HG03139 (cell line): ENCODE data around the gene ETV7.
"Not testable (repeated sequence)": the region's sequence is repeated elsewhere in the genome, so short reads cannot be mapped to it uniquely, and the experiment has no call there.

Experiments
- ATAC-seq: cut with Tn5 transposase; IDR thresholded peaks from one replicate; pipeline ENCODE4 v1.9.1; 2021; ENCODE audit not compliant: unreplicated experiment

Gene ETV7

DNA sequence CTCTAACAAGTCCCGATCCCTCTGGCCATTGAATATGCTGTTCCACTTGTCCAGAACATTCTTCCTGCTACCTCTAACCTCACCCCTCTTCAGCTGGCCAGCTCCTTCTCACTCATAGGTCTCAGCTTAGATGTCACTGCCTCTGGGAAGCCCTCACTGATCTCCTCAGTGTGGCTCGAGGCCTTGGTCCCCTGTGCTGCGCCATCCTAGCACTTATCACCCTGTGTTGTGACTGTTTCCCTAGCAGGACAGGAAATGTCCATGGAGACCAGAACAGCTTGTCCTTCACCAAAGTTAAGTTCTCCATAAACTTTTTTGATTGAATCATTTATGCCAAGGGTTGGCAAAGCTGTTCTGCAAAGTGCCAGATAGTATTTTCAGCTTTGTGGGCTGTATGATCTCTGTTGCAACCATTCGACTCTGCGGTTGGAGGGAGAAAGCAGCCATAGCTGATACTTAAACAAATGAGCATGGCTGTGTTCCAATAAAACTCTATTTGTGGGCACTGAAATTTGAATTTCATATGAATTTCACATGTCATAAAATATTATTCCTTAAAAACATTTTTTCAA is 44.3 kb downstream of the ETV7 start:
- no peak for ATAC-seq

DNA sequence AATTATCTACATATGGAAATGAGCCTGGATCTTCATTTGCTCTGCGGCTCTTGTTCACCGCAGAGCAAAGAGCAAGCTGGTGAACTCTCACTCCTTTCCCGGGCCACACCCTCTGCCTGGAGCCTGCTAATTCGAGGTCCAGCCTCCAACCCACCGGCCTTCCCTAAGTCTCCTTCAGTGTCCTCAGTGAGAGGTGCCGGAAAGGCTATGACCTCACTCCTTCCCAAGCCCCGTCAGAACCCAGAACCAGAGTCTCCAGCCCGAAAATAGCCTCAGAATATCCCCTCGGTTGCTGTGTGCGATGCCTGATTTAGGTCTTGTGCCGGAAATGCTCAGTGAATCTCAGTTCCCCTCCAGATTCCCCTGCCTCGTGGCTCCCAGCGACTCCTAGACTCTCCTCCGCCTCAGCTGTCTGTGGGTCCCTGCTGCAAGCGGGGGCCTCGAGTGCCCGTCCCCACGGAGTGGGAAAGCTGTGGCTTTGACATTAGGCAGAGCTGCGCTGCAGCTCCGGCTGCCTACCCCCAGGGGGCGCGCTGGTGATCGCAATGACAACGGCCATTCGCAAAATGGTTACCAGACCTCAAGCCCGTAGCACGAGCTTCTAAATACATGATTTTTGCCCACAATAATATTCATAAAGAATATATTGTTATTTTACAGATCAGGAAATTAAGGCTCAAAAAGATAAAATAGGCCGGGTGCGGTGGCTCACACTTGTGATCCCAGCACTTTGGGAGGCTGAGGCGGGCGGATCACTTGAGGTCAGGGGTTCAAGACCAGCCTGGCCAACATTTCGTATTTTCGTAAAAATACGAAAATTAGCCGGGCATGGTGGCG is 46.6 kb downstream of the ETV7 start:
- no peak for ATAC-seq

DNA sequence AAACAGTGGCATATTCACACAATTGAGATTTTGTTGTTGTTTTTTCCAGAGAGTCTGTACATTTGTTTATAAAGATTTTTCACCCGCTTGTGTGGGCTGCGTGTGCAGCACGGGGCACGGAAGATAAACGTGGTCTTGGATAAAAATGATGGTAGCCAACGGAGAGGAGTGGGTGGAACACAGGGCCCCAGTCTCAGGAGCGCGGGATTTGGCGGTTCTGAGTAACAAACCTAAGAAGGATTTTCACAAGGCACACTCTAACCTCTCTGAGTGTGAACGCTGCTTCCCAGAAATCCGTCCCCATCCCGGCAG is 47.2 kb downstream of the ETV7 start:
- ATAC-seq: no peak

DNA sequence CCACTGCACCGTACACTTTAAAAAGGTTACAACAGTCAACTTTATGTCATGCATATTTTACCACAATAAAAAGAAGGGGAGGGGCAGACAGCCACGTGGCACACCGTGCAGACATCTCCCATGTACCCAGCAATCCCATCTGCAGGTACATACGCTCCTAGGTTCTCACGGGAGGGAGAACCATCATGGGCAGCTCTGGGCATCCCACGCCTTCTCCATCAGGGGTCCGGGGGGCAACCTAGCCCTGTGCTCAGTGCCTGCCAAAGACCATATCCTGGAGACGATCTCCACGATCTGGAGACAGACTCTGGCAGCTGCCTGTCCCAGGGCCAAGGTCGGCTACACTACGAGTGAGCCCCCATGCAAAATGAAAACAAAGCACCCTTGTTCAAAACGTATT is 48.3 kb downstream of the ETV7 start:
- no peak for ATAC-seq

DNA sequence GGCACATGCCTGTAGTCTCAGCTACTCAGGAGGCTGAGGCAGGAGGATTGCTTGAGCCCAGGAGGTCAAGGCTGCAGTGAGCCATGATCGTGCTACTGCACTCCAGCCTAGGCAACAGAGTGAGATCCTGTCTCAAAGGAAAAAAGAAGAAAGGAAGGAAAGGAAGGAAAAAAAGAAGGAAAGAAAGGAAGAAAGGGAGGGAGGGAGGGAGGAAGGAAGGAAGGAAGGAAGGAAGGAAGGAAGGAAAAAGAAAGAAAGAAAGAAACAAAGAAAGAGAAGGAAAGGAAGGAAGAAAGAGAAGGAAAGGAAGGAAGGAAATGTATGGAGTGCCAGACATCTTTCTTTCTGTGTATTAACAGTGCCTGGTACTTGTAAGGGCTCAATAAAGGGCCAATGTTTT is 49.2 kb downstream of the ETV7 start:
- not testable (repeated sequence) for ATAC-seq

DNA sequence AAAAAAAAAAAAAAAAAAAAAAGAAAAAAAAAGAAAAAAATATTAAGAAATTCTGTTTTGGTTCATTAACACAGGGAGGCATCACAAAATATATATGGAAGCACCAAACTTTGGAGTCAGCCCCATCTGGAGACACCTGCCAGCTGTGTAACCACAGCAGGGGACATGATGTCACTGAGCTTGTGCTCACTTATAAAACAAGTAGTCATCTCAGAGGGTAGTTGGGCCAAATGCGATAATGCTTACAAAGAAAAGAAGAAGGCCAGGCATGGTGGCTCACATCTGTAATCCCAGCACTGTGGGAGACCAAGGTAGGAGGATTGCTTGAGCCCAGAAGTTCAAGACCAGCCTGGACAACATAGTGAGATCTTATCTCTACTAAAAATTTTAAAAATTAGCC is 49.7 kb downstream of the ETV7 start:
- no peak for ATAC-seq

DNA sequence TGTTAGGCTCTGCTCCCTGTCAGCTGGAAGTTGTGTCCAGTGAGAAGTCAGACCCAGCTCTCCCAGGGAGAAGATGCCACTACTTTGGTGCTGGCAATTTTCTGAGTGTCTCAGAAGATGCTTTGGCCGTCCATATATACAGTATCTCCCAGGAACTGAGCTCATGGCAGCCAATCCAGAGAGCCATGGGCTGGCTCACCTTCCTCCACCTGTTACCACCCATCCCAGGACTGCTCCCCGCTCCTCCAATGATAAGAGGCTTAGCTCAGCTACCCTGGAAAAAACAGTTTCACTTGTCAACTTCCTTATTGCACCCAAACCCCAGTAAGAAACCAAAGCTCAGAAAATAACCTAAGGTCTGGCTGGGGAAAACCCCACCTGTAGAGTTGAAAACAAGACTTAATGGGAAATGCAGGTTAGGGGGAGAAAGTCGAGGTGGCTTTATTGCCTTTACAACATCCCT is 50.7 kb downstream of the ETV7 start, which contains the start of gene BNIP5:
TSS of gene BNIP5 (minus strand) at position 110 of the 463 bp plus-strand sequence. CDS start 6,198 bp downstream, outside the sequence.
- no peak for ATAC-seq

DNA sequence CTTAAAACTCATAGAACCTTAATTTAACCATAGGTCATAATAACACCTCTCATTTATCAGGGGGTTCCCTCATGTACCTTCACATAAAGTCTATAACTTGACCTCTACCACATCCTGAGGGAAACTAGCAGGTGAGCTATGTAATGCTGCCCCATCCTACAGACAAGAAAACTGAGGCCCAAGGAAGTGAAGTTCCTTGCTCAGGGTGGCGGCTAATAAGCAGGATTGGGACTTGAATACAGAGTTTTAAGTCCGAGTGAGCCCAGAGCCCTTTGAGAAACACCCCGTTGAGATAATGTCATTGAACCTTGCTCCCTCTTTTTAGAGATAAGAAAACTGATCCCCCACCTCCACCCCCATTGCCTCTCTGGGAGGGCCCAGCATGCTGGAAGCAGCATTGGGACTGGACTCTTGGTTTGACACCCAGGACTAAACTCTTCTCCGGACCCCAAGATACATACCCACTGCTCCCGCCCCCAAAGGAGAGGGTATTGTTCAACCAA is 51.2 kb downstream of the ETV7 start:
- ATAC-seq: no peak

DNA sequence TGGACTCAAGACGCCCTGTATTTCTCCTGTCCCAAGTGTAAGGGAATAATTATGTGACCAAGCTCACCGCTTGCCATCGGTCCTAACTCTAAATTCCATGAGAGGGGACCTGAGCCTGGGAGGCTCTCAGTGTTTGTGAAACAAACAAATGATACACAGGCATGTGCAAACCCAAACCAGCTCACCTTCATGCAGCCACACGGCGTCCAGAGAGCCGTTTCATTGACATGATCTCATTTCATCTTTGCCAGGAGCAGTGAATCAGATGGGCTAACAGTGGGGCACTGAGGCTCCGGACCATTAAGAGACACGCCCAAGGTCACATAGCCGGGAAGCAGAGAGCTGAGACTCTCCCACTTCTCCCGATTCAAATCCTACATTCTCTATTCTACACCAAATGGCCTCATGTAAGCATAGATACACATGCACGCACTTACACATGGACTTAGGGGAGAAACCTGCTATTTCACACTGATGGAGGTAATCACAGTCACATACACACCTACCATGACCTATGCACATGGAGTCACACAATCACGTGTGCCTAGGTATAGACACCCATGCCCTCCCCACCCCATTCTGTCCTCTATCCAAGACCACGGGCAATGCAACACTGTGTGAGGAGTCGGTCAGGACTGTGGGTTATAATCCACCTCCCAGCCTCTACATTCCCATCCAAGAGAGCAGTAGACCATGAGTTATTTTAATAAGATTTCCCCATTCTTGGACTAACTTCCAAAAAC is 51.8 kb downstream of the ETV7 start:
- no peak for ATAC-seq

DNA sequence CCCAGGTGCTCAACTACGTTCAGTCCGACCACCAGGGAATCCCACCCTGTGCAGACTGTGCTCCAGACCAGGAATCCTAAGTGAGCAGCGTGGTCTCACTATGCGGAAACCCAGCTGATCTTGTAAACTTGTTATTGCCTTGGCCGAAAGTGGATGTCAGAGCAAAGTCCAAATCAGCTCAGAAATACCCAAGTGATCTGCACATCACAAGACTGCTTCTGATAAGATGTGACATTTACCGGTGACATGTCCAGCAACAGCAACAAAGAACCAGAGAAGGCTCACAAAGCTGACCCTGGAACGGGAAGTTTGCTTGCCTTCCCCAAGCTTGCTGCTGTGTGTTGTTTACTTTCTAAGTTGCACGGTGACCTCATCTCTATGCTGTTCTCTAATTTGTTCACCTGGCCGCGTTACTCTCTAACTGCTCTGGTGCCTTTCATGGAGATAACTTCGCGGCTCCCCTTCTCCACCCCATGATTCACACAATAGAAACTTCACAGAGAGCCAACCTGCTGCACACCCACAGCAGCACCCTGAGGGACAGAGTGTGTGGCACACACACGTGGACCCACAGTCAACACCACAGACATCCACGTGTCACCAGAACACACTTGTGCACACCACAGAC is 52.5 kb downstream of the ETV7 start:
- no peak for ATAC-seq

DNA sequence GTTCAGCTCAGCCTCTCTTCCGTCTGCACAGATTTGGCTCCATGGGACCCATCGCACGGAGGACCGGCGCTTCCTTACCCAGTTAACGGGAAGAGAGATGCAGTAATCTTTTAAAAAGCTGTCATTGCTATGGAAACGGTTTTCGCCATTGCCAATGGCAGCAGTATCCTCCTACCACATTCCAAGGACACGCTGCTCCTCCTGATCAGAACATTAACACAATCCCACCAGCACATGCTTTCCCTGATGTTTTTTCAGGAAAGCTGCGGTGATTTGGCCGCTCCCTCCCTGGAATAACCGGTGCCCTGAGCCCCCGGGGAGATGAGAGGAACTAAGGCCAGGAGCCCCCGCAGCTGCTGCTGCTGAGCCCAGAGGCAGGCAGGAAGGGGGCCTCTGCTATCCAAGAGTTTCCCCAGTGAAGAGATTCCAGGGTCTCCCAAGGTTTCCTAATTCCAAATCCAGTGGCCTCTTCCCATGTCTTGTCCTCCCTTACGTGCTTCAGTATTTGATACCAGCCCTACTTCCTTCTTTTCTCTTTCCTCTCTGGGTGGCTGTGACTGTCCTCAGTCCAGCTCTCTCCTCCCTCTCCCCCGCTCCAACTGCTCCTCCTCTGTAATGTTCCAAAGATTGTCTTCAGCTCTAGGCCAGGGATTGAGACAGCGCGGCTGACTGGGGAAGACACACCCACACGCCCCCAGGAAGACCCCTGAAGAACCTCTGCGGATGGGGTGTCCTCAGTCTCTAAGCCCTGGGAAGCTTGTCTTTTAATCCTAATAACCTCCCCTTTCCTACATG is 53.3 kb downstream of the ETV7 start:
- ATAC-seq: no peak

DNA sequence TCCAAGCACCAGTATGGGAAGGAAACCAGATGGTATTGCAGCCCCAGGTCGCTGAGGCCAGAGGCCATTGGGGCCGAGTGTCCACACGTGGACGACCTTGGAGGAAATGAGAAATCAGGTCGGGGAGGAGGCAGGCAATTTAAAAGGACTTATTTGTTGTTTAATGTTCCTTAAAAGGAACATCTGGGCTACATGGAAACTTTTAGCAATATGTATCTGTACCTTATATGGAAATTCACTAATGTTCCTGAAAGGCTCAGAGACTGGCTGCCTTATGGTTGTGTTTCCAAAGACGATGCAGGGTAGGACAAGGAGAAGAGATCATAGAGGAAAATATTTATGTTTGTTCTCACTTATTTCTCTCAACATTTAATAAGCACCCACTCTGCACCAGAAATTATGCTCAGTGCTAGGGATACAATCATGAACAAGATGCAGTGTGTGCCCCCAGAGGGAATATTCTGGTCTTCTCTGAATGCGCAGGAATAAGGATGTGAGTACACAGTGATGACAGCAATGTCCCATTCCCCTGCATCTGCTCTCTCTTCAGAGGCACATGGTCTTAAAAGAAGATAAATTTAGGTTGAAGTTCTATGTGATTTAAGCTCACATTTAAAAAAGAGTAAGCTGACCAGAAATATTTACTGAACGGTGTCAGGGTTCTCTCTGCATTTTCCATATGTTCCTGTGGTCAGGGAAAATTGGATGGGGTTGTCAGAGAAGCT is 54.1 kb downstream of the ETV7 start:
- no peak for ATAC-seq

DNA sequence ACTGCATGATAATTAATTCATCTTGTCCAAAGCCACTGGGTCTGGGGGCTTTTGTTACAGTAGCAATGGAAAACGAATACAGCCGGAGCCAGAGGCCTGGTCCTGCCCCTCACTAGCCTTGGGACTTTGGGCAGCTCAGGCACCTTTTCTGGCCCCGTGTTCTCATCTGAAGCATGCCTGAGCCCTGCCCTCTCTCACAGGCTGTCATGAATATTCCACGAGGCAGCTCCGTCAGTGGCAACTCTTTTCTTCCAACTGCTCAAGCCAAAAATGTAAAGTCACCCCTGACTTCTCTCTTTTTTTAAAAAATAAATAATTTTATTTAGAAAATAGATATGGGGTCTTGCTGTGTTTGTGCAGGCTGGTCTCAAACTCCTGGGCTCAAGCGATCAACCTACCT is 56.1 kb downstream of the ETV7 start:
- ATAC-seq: no peak

DNA sequence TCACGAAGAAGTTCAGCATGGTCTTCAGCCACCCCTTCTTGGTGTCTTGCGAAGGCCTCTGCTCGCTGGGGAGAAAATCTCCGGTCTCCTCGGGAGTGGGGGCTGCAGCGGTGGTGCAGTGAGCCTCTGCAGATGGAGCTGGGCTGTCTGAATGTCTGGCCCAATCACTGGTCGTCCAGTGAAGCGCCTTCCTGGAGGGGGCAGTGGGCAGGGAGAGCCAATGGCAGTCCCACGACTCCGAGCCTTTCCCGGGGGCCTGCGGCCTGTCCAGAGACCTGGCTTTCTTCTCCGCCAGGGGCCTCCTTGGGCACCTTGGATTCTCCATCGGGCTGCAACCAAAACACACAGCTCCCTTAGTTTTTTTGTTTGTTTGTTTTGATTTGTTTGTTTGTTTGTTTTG is 57.1 kb downstream of the ETV7 start:
- no peak for ATAC-seq

DNA sequence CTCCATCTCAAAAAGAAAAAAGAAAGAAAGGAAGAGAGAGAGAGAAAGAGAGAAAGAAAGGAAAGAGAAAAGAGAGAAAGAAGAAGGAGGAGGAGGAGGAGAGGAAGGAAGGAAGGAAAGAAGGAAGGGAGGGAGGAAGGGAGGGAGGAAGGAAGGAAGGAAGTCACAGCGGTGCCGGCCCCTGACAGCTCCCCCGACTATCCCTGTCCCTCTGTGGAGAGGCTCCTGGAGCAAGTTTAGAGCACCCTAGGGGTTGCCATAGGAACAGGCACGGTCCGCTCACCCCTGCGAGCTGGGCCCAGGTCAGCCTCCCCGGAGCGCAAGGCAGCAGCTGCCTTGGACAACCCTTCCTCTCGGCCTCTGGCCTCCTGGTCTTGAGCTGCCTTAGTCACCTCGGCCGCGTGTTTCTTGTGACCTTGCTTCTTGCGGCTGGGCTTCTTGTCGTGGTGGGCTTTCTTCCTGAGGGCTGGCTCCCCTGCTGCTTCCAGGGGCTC is 57.6 kb downstream of the ETV7 start:
- ATAC-seq: no peak

DNA sequence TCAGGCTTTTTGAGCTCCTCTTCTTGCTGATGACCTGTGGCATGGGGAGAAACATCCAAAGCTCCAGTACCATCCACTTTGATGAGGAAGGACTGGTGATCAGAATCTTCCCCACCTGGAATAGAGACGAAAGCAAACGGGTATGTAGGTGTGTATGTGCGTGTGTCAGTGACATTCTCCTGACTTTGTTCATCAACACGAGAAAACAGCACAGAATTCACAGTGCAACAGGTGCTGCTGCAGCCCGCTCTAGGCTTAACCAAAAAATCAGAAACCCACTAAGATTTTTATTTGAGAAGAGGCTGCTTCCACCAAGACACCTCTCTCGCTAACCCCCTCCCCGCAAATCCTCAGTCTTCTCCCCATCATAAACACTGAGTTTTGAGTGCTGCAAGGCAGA is 58.9 kb downstream of the ETV7 start:
- ATAC-seq: no peak

DNA sequence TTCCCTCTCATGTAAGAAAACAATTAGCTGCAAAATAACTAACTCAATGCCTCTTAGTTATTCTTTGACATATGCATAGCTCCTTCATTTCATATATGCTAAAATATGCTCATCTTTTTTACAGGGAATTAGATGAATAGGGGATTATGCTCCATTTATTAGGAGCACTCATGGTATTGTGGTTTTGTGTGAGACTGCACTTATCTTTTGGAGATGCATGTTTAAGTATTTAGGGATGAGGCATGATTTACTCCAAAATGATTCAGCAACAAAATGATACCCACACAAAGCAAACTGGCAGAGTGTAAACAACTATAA is 59.6 kb downstream of the ETV7 start:
- no peak for ATAC-seq

DNA sequence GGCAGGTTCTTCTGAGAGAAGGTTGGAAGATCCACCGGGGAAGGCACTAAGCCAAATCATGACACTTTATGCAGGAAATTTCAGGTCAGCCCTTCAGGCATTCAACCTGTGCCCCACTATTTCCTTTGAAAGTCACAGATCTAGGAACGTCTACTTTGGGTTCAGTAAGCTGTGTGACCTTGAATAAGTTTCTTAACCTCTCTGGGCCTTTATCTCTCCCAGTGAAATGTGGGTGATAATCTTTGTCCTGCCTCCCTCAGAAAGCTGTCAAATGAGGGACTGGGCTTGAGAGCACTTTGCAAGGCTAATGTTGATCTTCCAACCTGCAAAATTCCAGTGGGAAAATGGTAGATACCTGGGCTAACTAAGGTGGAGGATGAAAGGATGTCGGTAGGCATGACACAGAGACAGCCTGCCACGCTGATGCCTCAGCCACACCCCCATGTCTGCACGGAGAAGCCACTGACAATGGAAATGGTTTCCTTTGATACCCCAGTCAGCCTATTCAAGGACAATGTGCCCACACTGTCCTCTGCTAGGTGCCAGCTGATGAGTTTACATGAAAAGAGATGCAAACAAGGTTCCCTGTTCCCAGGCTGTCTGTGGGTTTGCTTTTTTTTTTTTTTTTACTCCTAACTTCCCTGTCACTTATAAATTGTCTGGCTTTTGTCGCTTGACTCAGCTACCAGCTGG is 60.1 kb downstream of the ETV7 start:
- no peak for ATAC-seq

DNA sequence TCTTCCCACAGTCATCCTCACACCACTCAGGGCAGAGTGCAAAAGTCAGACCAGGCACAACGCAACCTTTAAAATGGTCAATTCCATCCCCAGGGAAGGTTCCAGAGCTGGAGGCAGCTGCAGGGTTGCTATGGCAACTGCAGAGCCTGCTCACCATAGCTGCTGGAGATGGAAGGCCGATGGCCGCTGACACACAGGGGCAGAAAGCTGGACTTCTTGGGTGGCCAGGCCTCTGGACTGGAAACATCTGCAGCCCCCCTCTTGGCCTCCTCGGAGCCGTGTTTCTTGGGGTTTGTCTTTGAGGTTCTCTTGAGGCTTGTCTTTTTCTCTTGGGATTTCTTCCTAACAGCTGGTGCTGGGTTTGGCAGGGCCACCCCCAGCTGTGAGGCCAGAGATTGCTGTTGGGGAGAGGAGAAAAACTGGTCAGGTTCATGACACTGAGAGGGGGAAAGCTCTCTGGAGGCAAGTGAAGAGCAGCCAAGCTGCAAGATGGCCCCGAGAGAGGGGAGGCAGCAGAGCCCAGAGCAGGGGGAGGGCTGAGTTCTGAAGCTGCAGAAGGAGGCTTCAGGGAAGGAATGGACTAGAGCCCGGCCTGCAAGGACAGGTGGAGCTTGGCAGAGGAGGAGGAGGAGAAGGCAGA is 61.0 kb downstream of the ETV7 start:
- ATAC-seq: no peak
